22Rv1 (cell line): Measurements from ENCODE around the gene CD274.

Experiments
- H3K27ac ChIP-seq: fragments of 450-650 bp; 2 replicates; pipeline ENCODE4 v1.5.1; 2017
- CTCF ChIP-seq: fragments of 450-650 bp; IDR thresholded peaks from 2 replicates; pipeline ENCODE4 v1.5.1; 2017; ENCODE audit warnings: mild to moderate bottlenecking
- ZFX ChIP-seq: fragments of 450-650 bp; IDR thresholded peaks from 2 replicates; pipeline ENCODE4 v1.6.1; 2017; ENCODE audit warnings: antibody characterized with exemption, borderline replicate concordance

The CD274 gene

GRCh38 chr9:5478206-5478605, 27.9 kb downstream of the CD274 start:
- no peak overlapping the region for H3K27ac ChIP-seq
- no peak for TF ChIP-seq CTCF

GRCh38 chr9:5479994-5480694, 29.8 kb downstream of the CD274 start:
- no peak for TF ChIP-seq ZFX
- no peak for TF ChIP-seq CTCF
- no peak overlapping the region for H3K27ac ChIP-seq

GRCh38 chr9:5480919-5481318, 30.6 kb downstream of the CD274 start:
- no peak overlapping the region for H3K27ac ChIP-seq
- TF ChIP-seq CTCF (no peak), ZFX (no peak)

GRCh38 chr9:5481322-5482040, 31.1 kb downstream of the CD274 start:
- H3K27ac ChIP-seq = no peak overlapping the region
- TF ChIP-seq CTCF (no peak), ZFX (no peak)

GRCh38 chr9:5482194-5482593, 31.9 kb downstream of the CD274 start:
- TF ChIP-seq ZFX = no peak
- no peak for TF ChIP-seq CTCF
- no peak overlapping the region for H3K27ac ChIP-seq

GRCh38 chr9:5483306-5483705, 33.0 kb downstream of the CD274 start:
- TF ChIP-seq CTCF (no peak), ZFX (no peak)

GRCh38 chr9:5485378-5486085, 35.2 kb downstream of the CD274 start:
- no peak for TF ChIP-seq CTCF
- no peak for TF ChIP-seq ZFX
- H3K27ac ChIP-seq = no peak overlapping the region

More at GRCh38 chr9:5483306-5483705, 33.0 kb downstream of the CD274 start:
- H3K27ac ChIP-seq = no peak overlapping the region
